Activated CD4-positive, alpha-beta T cell treated with anti-CD3 and anti-CD28 coated beads, Interleukin-2, amount 10 ng/mL, durations not matched to agents 24 days and 14 days (primary cell): ENCODE data around the gene FLT3. TPM values are rescaled to one million over a fixed set of nuclear protein-coding genes. Genes with fewer than 3 reads are reported as not detected.
A peak's percentile ranks its signal among the peaks of the same experiment; 100 is the strongest.
"Not testable (repeated sequence)": the region's sequence is repeated elsewhere in the genome, so short reads cannot be mapped to it uniquely, and the experiment has no call there.

Experiments used
- DNase-seq: peaks from one replicate; pipeline ENCODE4 v3.0.0; 2022
- H3K27ac Mint-ChIP-seq: one replicate; pipeline ENCODE4 v1.8.0; 2022; ENCODE audit warnings: mild to moderate bottlenecking, mixed read lengths
- H3K27me3 Mint-ChIP-seq: one replicate; pipeline ENCODE4 v1.8.0; 2022; ENCODE audit warnings: mixed read lengths
- H3K36me3 Mint-ChIP-seq: one replicate; pipeline ENCODE4 v1.8.0; 2022; ENCODE audit warnings: low read depth, mild to moderate bottlenecking, mixed read lengths
- H3K4me1 Mint-ChIP-seq: one replicate; pipeline ENCODE4 v1.8.0; 2021; ENCODE audit warnings: mixed read lengths
- H3K4me3 Mint-ChIP-seq: one replicate; pipeline ENCODE4 v1.8.0; 2022; ENCODE audit warnings: mild to moderate bottlenecking, moderate library complexity, mixed read lengths
- H3K9me3 Mint-ChIP-seq: one replicate; pipeline ENCODE4 v1.8.0; 2021; ENCODE audit warnings: mixed read lengths
- intact Hi-C: fragments of 100-400 bp; cut with micrococcal nuclease; formaldehyde crosslinking; loops from one replicate; pipeline ENCODE4 v1.15.1; 2023
- total RNA-seq: library from RNA; stranded (reverse); gene quantifications from 2 replicates; pipeline ENCODE4 v1.2.3, GENCODE V29; 2022

Gene FLT3
- not detected in 2 replicates for total RNA-seq

DNA sequence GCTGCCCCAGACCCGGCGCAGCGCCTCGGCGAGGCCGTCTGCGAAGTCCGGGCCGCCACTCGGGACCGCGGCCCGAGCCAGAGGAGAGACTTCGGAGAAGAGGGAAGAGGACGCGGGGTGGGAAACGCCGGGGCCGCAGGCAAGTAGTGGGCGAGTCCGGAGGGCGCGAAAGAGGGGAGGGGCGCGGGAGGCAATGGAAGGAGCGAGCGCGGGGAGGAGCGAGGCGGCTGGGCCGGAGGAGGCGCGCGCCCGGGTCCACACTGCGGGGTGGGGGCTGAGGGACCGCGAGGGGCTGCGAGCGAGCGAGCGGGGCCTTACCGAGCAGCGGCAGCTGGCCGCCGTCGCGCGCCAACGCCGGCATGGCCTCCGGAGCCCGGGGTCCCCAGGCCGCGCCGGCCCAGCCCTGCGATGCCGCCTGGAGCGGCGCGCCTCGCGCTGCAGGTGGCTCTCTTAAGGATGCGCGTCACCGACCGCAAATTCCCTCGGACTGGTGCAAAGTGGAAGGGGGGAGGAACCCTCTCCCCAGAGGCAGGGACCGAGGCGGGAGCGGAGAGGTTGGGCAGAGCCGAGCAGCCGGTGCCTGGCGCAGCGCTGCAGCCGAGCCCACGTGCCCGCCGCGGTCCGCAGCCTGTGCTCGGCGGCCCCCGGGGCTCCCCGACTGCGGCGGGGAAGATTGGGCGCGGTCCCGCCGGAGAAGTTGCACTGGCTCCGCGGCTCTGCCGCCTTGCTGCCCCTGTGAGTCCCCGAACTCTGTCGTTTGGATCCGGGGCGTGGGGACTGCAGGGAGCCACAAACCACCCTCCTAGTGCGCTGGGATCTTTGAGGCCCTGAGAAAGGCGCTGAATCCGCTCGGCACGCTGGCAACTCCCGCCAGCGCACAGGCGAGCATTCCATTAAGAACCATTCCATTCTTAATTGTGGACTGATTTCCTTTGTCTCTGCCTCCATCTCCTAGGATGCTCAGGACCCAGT, at the start of gene FLT3:
Gene FLT3 (minus strand): TSS at position 427 of the 972 bp plus-strand sequence. CDS start 66 bp downstream, at position 361.
- DNase-seq: peak; percentile 74
- Mint-ChIP-seq H3K36me3 (no peaks in the 10 kb centered on the region), H3K4me1 (peaks cover 3% of the 10 kb centered on the region), H3K27ac (no peak within 1 kb of the TSS), H3K9me3 (no peaks in the 10 kb centered on the region), H3K4me3 (peak within 1 kb of the TSS; percentile 73), H3K27me3 (peaks cover 63% of the 10 kb centered on the region)
- intact Hi-C loops: loop anchor here (2.0 kb wide), 1 partner anchor 38 kb away; the partner anchor contains the start of gene PAN3

DNA sequence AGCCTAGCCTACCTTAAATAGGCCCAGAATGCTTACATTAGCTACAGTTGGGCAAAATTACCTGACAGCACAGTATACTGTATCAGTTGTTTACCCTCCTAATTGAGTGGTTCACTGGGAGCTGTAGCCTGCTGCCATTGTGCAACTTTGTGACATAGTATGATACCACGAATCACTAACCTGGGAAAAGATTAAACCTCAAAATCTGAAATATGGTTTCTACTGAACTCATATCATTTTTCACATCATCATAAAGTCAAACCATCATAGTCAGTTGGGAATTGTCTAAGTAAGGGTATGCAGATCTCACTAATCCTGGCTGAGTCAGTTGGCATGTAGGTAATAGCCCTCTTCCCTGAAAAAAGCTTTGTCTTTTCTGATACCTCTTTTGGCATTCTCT, 47.1 kb upstream of the FLT3 start:
- no peak for DNase-seq
- Mint-ChIP-seq H3K27ac (no peak overlapping the region), H3K4me3 (no peak overlapping the region)

DNA sequence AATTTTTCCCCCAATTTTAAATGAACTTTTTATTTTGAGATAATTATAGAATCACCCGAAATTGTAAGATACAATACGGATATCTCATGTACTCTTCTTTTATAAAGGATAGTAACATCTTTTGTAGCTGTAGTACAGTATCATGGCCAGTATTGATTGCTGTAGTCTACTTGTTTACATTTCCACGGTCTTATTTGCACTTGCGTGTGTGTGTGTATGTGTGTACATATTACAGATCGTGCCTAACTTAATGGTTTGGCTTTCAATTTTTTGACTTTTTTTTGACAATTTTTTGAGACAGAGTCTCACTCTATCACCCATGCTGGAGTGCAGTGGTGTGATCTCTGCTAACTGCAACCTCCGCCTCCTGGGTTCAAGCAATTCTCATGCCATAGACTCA, 44.7 kb upstream of the FLT3 start:
- intact Hi-C loops: loop anchor here (10.0 kb wide), 1 partner anchor 1010 kb away; no protein-coding TSS in a partner anchor
- peaks cover 9% of the 10 kb centered on the region for H3K36me3 Mint-ChIP-seq
- H3K4me1 Mint-ChIP-seq: peaks cover 30% of the 10 kb centered on the region
- H3K9me3 Mint-ChIP-seq: no peaks in the 10 kb centered on the region
- no peak for DNase-seq
- H3K4me3 Mint-ChIP-seq: no peak overlapping the region
- no peaks in the 10 kb centered on the region for H3K27me3 Mint-ChIP-seq
- no peak overlapping the region for H3K27ac Mint-ChIP-seq

More for the DNA sequence above, 47.1 kb upstream of the FLT3 start:
- H3K9me3 Mint-ChIP-seq: peaks cover under 1% of the 10 kb centered on the region
- intact Hi-C loops: loop anchor here (1.0 to 10.0 kb wide), 3 partner anchors 8 to 1013 kb away; no protein-coding TSS in a partner anchor
- H3K36me3 Mint-ChIP-seq: peaks cover 8% of the 10 kb centered on the region
- peaks cover 18% of the 10 kb centered on the region for H3K4me1 Mint-ChIP-seq
- no peaks in the 10 kb centered on the region for H3K27me3 Mint-ChIP-seq

DNA sequence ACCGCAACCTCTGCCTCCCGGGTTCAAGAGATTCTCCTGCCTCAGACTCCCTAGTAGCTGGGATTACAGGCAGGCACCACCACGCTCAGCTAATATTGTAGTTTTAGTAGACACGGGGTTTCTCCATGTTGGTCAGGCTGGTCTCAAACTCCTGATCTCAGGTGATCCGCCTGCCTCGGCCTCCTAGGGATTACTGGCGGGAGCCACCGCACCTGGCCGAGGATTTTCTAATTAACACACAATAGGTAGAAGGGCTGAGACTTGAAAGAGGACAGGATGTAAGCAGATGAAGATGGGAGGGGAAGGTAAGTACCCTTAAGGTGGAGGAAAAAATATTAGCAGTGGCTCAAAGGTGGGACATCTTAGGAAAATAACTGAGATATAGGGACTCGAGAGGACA, 41.2 kb upstream of the FLT3 start:
- peaks cover 38% of the 10 kb centered on the region for H3K4me1 Mint-ChIP-seq
- not testable (repeated sequence) for H3K4me3 Mint-ChIP-seq, H3K27ac Mint-ChIP-seq, H3K9me3 Mint-ChIP-seq, DNase-seq, H3K27me3 Mint-ChIP-seq, H3K36me3 Mint-ChIP-seq
- intact Hi-C loops: loop anchor here (10.0 kb wide), 1 partner anchor 1007 kb away; no protein-coding TSS in a partner anchor

DNA sequence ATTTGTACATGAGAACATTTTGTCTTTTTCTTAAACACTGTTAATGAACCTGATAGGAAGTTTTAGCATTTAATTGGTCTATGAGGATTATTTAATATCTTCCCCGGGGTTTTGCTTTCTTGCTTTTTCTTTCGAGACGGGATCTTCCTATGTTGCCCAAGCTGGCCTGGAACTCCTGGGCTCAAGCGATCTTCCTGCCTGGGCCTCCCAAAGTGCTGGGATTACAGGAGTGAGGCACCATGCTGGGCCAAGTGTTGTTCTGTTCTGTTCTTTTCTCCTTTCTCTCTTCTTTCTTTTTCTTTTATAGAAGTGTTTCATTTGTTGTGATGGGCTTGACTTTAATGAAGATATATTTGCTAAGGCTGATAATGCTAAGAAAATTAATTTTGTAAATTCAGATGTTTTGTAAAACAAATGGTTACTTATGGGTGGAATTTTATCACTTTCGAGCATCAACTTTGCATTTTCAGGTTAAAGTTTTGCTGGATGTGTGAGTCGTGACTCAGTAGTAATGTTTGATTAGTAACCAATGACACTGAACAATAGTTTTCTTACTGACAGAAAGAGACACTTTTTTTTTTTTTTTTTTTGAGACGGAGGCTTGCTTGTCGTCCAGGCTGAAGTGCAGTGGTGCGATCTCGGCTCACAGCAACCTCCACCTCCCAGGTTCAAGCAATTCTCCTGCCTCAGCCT, 40.2 kb upstream of the FLT3 start:
- Mint-ChIP-seq H3K4me3 (peak overlapping the region; percentile 88), H3K9me3 (no peaks in the 10 kb centered on the region), H3K4me1 (peaks cover 42% of the 10 kb centered on the region), H3K27me3 (no peaks in the 10 kb centered on the region), H3K36me3 (peaks cover 8% of the 10 kb centered on the region), H3K27ac (peak overlapping the region; percentile 95)
- intact Hi-C loops: loop anchor here (10.0 kb wide), 1 partner anchor 1006 kb away; no protein-coding TSS in a partner anchor
- DNase-seq: no peak

DNA sequence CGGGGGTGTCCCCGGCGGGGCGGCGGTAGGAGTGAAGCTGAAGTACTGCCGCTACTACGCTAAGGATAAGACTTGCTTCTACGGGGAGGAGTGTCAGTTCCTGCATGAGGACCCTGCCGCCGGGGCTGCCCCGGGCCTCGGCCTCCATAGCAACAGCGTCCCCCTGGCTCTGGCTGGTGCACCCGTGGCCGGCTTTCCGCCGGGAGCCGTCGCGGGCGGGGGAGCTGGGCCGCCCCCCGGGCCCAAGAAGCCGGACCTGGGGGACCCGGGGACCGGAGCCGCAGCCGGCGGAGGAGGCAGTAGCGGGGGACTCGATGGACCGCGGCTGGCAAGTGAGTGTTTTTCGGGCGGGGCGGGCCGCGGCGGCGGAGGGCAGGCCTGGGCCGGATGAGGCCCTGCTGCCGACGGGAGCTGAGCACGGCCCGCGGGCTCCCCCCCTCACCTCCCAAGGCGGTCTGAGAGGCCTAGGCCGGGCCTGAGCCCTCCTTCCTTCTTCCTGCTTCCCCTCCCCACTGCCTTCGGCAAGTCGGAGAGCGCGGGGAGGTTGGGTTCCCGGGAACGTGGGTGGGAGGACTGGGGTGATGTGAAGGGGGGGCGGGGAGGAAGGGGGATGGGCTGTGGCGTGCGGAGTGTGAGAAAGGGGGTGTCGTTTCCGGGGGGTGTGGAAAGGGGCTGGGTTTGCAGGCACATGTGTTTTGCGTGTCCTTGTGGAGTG, 38.5 kb upstream of the FLT3 start:
- peak; percentile 95 for DNase-seq
- intact Hi-C loops: loop anchor here (1.0 to 10.0 kb wide), 12 partner anchors 8 to 888 kb away; partner anchors contain the start of genes FLT3, GTF3A, LNX2 and MTIF3
- no peaks in the 10 kb centered on the region for H3K9me3 Mint-ChIP-seq
- peaks cover 4% of the 10 kb centered on the region for H3K36me3 Mint-ChIP-seq
- no peaks in the 10 kb centered on the region for H3K27me3 Mint-ChIP-seq
- peak overlapping the region; percentile 95 for H3K27ac Mint-ChIP-seq
- H3K4me3 Mint-ChIP-seq: peak overlapping the region; percentile 88
- H3K4me1 Mint-ChIP-seq: peaks cover 42% of the 10 kb centered on the region

DNA sequence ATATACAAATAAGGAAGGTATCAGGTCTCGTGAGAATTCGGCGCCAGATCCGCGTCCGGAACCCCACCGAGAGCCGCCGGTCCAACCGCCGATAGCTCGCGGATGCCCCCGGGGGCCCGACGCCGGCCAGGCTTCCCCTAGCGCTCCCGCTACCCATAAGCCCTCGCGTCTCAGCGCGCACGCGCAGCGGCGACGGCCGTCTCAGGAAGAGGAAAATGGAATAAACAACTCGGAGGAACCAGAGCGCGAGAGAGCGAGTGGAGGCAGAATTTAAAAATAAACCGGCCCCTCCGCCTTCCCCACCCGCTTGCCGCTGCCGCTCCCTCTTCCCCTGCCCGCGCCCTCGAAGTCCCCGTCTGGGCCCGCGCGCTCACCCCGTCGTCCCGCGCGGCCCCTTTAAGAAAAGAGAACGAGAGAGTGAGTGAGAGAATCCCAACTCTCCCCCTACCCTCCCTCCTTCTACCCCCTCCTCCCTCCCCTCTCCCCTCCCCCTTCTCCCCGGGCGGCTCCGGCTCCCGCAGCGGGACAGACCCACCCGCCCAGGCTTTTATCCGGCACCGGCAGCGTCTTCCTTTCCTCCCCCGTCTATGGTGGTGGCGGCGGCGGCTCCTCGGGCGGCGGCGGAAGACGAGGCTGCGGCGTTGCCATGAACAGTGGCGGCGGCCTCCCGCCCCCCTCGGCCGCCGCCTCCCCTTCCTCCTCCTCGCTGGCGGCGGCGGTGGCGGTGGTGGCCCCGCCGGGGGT, 37.8 kb upstream of the FLT3 start, which contains the start of gene PAN3:
Gene PAN3 (plus strand): TSS at position 534 of the 744 bp plus-strand sequence. CDS start 113 bp downstream, at position 647.
- Mint-ChIP-seq H3K4me3 (peak within 1 kb of the TSS; percentile 88), H3K4me1 (peaks cover 42% of the 10 kb centered on the region), H3K27me3 (no peaks in the 10 kb centered on the region), H3K27ac (peak within 1 kb of the TSS; percentile 95), H3K9me3 (no peaks in the 10 kb centered on the region), H3K36me3 (peaks cover 4% of the 10 kb centered on the region)
- DNase-seq: peak; percentile 98
- intact Hi-C loops: loop anchor here (2.0 to 10.0 kb wide), 7 partner anchors 37 to 887 kb away; partner anchors contain the start of genes FLT3, GTF3A, LNX2 and POLR1D

DNA sequence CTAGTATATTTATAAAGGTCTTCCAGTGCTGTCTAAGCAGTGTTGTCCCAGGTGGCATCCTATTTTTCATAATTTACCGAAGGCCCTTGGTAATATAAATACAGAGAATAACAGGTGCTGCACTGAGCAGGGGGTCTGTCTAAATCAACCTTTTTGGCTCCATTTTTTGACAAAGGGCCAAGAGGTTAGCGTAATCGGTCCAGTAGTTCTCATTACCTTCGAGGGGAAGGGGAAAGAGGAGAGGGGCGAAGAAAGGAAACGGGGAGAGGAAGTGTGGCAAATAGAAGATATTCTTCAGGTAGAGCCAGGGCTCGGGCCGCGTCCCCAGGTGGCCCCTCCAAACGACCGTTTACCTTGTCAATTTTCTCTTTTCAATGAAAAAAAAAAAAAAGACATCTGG, 37.2 kb upstream of the FLT3 start:
- H3K4me3 Mint-ChIP-seq: peak overlapping the region; percentile 88
- intact Hi-C loops: loop anchor here (5.0 to 10.0 kb wide), 2 partner anchors 500 to 713 kb away; partner anchors contain the start of gene GTF3A
- H3K27me3 Mint-ChIP-seq: no peaks in the 10 kb centered on the region
- no peak for DNase-seq
- H3K4me1 Mint-ChIP-seq: peaks cover 38% of the 10 kb centered on the region
- peak overlapping the region; percentile 95 for H3K27ac Mint-ChIP-seq
- H3K36me3 Mint-ChIP-seq: peaks cover 4% of the 10 kb centered on the region
- no peaks in the 10 kb centered on the region for H3K9me3 Mint-ChIP-seq

DNA sequence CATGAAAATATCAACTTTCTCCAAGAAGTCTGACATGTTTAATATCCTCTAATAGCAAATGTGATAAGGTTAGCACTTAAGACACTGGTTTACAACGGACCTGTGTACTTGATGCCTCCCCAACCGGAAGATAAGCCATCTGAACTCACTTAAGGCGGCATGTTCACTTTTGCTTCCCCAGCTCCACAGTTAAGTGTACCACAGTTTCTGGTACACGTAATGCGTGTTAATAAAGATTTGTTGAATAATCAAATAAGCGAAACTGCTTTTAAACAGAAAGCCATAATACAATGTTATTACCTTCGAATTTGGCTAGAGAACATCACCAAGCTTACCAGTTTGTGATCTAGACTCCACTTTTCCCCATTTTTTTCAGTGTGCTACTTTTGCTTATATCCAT, 36.5 kb upstream of the FLT3 start:
- DNase-seq: peak; percentile 63

DNA sequence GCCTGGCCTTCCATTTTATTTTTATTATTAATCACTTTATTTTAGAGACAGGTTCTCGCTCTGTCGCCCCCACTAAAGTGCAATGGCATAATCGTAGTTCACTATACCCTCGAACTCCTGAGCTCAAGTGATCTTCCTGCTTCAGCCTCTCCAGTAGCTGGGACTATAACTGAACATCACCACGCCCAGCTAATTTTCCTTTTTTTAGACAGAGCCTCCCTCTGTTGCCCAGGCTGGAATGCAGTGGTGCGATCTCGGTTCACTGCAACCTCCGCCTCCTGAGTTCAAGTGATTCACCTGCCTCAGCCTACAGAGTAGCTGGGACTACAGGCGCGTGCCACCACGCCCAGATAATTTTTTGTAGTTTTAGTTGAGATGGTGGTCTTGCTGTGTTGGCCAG, 31.3 kb upstream of the FLT3 start:
- no peak overlapping the region for H3K4me3 Mint-ChIP-seq
- intact Hi-C loops: loop anchor here (10.0 kb wide), 1 partner anchor 707 kb away; the partner anchor contains the start of gene GTF3A
- peaks cover 10% of the 10 kb centered on the region for H3K27me3 Mint-ChIP-seq

More for the DNA sequence above, 36.5 kb upstream of the FLT3 start:
- intact Hi-C loops: loop anchor here (5.0 to 10.0 kb wide), 2 partner anchors 500 to 712 kb away; partner anchors contain the start of gene GTF3A
- Mint-ChIP-seq H3K36me3 (peaks cover 4% of the 10 kb centered on the region), H3K9me3 (no peaks in the 10 kb centered on the region), H3K4me3 (peak overlapping the region; percentile 88), H3K4me1 (peaks cover 31% of the 10 kb centered on the region), H3K27me3 (no peaks in the 10 kb centered on the region), H3K27ac (peak overlapping the region; percentile 95)

DNA sequence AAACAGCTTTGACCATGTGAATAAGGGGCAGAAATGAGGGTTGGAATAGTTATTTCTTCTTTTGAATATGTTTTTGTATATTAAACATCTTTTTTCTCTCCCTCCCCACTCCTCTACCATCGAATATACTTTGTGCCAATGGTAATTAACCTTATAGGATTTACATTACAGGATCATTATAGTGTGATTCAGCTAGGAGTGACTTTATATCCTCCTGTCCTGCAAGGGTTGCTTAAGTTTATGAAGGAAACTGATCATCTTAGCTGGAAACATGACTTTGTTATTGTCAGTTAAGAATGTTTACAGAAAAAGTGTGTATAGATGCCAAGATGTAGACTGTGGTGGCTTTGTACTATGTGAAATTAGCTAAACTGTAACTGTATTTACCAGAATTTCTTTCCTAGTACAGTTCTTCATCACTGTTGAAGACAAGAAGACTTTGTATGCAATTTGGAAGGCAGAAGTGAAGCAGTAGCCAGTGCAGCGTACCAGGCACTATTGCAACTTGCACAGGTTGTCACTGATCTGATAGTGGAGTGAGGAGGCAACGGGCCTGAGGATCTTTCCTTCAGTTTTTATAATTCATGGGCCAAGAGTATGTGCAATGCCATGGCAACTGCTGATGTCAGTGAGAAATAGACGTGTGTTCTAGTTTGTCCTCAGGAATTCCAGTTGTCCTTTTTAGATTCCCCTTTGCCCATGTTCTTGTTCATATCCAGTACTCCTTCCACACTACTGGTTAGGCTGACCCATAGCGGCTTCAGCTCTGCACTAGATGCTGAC, 29.7 kb upstream of the FLT3 start:
- H3K36me3 Mint-ChIP-seq: no peaks in the 10 kb centered on the region
- H3K27me3 Mint-ChIP-seq: peaks cover 10% of the 10 kb centered on the region
- no peak overlapping the region for H3K27ac Mint-ChIP-seq
- H3K4me1 Mint-ChIP-seq: no peaks in the 10 kb centered on the region
- intact Hi-C loops: loop anchor here (10.0 kb wide), 1 partner anchor 705 kb away; the partner anchor contains the start of gene GTF3A
- no peak for DNase-seq
- no peaks in the 10 kb centered on the region for H3K9me3 Mint-ChIP-seq
- no peak overlapping the region for H3K4me3 Mint-ChIP-seq

More for the DNA sequence above, 31.3 kb upstream of the FLT3 start:
- peaks cover 4% of the 10 kb centered on the region for H3K4me1 Mint-ChIP-seq
- no peak overlapping the region for H3K27ac Mint-ChIP-seq
- H3K36me3 Mint-ChIP-seq: no peaks in the 10 kb centered on the region
- no peaks in the 10 kb centered on the region for H3K9me3 Mint-ChIP-seq
- no peak for DNase-seq

DNA sequence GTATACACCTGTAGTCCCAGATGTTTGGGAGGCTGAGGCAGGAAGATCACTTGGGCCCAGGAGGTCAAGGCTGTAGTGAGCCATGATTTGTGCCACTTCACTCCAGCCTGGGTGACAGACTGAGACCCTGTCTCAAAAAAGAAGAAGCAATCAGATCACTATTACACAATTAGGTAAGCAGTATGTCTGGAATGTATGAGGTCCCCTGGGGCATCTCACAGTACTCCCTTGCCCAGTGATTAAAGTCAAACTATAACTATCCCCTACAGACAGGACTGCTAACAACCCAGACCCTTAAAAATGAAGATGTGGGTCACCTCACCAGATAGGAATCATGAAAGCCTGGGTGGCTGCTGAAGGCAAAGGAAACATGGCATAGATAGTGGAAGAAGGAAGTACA, 28.6 kb upstream of the FLT3 start:
- H3K36me3 Mint-ChIP-seq: no peaks in the 10 kb centered on the region
- intact Hi-C loops: no loop called here
- H3K4me3 Mint-ChIP-seq: no peak overlapping the region
- H3K27ac Mint-ChIP-seq: no peak overlapping the region
- no peaks in the 10 kb centered on the region for H3K9me3 Mint-ChIP-seq
- no peaks in the 10 kb centered on the region for H3K4me1 Mint-ChIP-seq
- no peak for DNase-seq
- peaks cover 10% of the 10 kb centered on the region for H3K27me3 Mint-ChIP-seq
